ENCODE measurements around the gene NDUFS3. TPM values are rescaled to one million over a fixed set of nuclear protein-coding genes. Genes with fewer than 3 reads are reported as not detected.

NDUFS3 gene
- total RNA-seq, result 10 to 100 TPM; 52.0 to 73.8 (median 53.7) TPM

DNA sequence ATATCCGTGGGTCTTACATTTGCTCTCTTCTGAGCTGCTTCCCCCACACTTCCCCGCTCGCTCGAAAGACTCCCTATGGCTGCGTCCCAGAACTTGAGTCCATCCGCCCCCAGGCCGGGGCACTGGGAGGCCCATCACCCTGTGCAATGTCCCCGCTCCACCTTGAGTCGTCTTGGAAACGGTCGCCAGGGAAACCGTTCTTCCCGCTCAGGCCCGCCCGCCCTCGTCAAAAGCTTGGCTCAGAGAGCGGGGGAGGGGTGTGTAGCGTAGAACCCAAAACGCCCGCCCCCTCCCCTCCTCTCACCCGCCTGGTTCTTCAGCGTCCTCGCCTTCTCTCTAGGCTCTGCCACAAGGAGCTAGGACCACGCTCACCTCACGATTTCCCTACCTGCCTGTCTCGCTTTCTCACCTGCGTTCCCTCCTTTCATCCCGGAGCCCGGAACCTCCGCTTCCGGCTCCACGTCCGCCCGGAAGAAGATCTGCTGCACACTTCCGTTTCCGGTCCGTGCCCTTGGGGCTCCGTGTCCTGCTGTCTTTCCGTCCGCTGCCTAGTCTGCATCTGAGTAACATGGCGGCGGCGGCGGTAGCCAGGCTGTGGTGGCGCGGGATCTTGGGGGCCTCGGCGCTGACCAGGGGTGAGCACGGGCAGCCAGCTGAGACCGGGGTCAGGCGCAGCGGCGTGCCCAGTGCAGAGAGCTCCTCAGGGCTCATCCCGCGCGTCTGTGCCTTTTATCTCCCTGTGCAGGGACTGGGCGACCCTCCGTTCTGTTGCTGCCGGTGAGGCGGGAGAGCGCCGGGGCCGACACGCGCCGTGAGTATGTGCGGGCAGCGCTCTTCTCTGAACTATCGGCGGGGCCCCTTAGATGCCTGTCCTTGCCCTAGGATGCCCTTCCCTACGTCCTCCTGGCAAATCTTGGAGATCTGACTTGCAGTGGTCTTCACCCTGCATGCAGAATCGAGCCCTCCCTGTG is at the start of gene NDUFS3, which contains the start of gene KBTBD4:
Gene NDUFS3, plus strand, starts transcription at position 551 of the 971 bp plus-strand sequence. Its CDS starts 18 bp downstream, at position 569.
Gene KBTBD4, minus strand, starts transcription at position 447 of the 971 bp plus-strand sequence. Its CDS starts 19 bp downstream, at position 428.
- TF ChIP-seq CTCF (IDR thresholded peaks at IDR 0.05; ENCODE audit: low read depth), result no peak

GRCh38 chr11:47529951-47530350 is 48.9 kb upstream of the NDUFS3 start:
- TF ChIP-seq CTCF (IDR thresholded peaks at IDR 0.05; ENCODE audit: low read depth), result no peak

DNA sequence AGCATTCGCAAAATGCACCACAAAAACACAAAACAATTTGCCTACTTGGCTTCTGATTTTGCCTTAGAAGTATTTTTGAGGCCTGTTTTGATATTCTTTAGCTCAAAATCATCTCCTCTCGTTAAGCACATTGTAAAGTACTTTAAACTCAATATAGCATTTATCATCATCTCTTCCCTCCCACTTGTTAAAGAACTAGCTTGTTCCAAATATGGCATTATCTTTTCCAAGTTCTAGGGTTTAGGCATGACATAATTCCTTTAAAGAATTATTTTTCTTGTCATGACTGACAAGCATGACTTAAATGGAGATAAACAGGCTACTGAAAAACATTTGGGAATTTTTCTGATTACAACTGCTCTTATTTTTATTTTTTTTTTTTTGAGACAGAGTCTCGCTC is 47.2 kb upstream of the NDUFS3 start:
- TF ChIP-seq CTCF (IDR thresholded peaks at IDR 0.05; ENCODE audit: low read depth), result no peak

DNA sequence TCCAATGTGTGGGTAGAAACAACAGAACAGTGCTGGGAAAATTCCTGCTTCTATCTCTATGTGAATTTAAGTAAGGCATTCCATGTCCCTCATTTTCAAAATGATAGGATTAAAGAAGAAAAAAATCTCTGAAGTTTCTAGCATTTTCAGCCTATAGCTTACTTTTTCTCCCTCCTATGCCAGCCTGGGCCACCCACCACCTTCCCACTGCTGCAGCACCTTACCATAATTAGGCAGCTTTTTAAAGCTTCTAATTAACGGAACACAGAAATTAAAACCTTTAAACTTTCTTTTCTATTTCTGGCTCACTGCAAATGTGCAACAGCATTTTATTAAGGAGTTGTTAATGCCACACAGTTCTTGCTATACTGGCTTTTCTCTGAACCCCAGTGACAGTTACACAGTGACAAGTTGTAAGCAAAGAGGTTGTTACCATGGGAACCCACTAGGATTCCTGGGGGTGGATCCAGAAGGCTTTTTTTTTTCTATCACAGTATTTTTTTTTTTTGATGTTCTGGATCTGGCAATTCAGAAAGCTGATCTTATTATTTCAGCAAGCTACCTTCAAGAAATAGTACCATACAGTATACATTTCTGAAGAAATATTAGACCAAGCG is 46.2 kb upstream of the NDUFS3 start:
- TF ChIP-seq CTCF (IDR thresholded peaks at IDR 0.05; ENCODE audit: low read depth), result no peak

DNA sequence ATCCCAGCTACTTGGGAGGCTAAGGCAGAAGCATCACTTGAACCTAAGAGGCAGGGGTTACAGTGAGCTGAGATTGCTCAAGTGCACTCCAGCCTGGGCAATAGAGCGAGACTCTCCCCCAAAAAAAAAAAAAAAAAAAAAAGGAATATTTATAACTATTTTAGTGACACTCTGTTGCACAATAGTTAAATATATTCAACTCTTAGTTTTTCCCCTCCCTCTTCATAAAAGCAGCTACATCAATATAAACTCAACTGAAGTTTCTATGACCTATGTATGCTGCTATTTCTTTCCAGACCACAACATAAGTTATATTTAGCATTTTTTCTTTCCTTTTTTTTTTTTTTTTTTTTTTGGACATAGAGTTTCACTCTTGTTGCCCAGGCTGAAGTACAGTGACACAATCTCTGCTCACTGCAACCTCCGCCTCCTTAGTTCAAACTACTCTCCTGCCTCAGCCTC is 45.2 kb upstream of the NDUFS3 start:
- no peak for TF ChIP-seq CTCF (IDR thresholded peaks at IDR 0.05; ENCODE audit: low read depth)

DNA sequence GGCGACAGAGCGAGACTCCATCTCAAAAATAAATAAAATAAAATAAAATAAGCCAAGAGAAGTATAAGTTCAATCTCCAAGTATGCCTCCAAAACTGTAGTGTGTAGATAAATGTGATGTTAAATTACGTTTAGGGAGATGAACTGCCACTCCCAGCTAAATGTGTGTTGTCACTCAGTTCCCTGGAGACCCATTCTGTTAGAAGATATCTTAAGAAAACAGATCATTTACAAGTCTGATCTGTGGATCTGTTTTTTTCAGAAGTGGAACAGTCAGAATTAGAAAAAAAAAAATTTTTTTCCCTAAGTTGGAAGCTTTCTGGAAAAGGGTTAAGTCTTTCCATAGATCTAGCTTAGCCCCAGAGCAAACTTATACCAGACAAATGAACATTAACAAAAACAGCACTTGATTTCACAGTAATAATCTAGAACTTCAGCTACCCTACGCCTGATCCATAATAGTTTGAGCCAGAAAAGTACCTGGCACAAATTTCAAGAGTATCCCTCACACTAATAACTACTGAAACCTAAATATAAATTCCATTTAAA is 44.1 kb upstream of the NDUFS3 start:
- no peak for TF ChIP-seq CTCF (IDR thresholded peaks at IDR 0.05; ENCODE audit: low read depth)

- no peak for TF ChIP-seq CTCF (IDR thresholded peaks at IDR 0.05; ENCODE audit: low read depth)
Observed at GRCh38 chr11:47536915-47537314, 42.0 kb upstream of the NDUFS3 start.
